ENCODE results near the gene SRSF1.
"Not testable (repeated sequence)": the region's sequence is repeated elsewhere in the genome, so short reads cannot be mapped to it uniquely, and the experiment has no call there.

SRSF1 gene

GRCh38 chr17:57965521-57966160, 41.4 kb downstream of the SRSF1 start:
- DNase-seq (ENCODE audit: low read depth, low spot score) = no peak

GRCh38 chr17:57963149-57963511, 43.9 kb downstream of the SRSF1 start:
- no peak for DNase-seq (ENCODE audit: low read depth, low spot score)

- DNase-seq (ENCODE audit: low read depth, low spot score) = no peak
Observed at GRCh38 chr17:57962279-57963148, 44.5 kb downstream of the SRSF1 start.

GRCh38 chr17:57959929-57960328, 47.1 kb downstream of the SRSF1 start:
- DNase-seq (ENCODE audit: low read depth, low spot score) = no peak

- not testable (repeated sequence) for DNase-seq (ENCODE audit: low read depth, low spot score)
Observed at GRCh38 chr17:57958391-57958790, 48.7 kb downstream of the SRSF1 start.

GRCh38 chr17:57957886-57958285, 49.2 kb downstream of the SRSF1 start:
- no peak for DNase-seq (ENCODE audit: low read depth, low spot score)

GRCh38 chr17:57957120-57957850, 49.8 kb downstream of the SRSF1 start:
- no peak for DNase-seq (ENCODE audit: low read depth, low spot score)

- DNase-seq (ENCODE audit: low read depth, low spot score) = peak; percentile 34
Observed at GRCh38 chr17:57956291-57957119, 50.5 kb downstream of the SRSF1 start.

GRCh38 chr17:57955183-57955931, 51.7 kb downstream of the SRSF1 start, which contains the start of gene CUEDC1:
CUEDC1 (minus strand) TSS chr17:57955412; CDS start chr17:57885564, 69,848 bp downstream.
- DNase-seq (ENCODE audit: low read depth, low spot score) = peak; percentile 44

- peak; percentile 89 for DNase-seq (ENCODE audit: low read depth, low spot score)
Observed at GRCh38 chr17:57954397-57955182, 52.5 kb downstream of the SRSF1 start.

- DNase-seq (ENCODE audit: low read depth, low spot score) = no peak
Observed at GRCh38 chr17:57953705-57954396, 53.2 kb downstream of the SRSF1 start.
